ENCODE results near the gene OTULIN.

OTULIN gene

GRCh38 chr5:14699159-14699558 lies 34.6 kb downstream of the OTULIN start:
- no peak for DNase-seq

DNA sequence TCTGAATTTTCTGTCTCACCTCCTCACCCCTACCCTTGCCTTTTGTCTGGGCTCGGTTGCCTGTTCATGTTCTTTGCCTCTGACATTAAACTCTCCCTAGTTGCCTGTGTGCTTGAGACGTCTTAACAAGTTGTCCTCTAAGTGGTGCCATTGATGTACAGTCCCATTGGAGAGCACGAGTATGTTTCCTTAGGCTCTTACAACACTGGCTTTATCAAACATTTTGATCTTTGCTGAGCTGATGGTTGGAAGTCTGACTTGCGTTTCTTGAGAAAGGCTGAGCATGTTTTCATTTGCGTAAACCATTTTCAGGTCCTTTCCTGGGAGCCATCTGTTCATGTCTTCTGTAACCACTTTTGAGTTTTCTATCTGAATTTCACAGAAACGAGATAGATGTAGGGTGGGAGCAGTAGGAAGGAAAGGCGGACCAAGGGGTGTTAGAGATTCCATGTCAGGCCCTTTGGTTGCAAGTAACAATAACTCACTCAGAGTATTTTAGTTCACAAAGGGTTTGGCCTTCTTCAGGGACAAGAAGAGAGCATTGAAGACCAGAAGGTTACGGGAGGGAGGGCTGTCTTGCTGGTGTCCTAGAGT lies 35.4 kb downstream of the OTULIN start:
- DNase-seq, result no peak

GRCh38 chr5:14700478-14701436 lies 36.2 kb downstream of the OTULIN start:
- no peak for DNase-seq

DNA sequence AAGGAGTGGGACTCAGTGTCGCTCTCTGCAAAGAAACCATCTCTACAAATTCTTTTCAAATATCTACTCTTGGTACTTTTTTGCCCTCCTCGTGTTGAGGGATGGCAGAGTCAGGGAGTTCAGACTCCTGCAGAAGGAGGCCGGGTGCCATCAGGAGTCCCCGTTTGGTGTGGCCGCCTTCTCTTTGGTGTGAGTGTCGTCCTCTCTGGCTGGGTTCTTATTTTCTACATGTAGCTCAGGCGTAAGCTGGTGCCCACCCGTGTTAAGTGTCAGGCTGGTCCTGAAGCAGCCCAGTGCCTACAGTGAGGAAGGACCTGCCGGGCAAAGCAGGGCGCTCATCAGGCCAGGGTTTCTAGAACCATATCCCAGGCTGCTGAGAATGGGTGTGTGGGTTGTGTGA lies 37.0 kb downstream of the OTULIN start:
- DNase-seq, result no peak

DNA sequence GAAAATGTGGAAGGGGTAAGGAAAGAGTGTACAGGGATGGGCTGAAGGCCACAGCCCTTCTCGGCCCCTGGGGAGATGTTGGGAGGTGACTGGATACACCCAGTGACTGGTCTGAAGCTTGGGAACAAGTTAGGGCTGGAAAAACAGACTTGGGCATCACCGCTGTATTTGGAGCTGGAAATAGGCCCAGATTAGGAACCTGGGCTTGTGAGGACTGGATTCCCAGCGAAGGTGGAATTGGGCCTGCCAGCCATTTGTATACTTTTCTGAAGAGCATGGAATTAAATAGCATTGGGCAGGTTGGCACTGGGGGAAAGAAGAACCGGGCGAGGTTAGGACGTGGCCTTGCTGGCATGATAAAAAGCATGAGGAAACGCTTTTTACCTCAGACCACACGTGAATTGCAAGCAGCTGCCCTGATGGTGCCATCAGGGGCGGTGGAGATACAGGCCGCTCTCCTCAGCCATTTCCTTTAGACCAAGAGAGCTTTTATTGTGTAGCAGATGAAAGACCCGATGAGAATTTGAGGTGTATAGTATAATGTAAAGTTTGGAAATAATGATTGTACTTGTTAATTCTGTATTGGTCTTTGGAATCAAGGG lies 37.8 kb downstream of the OTULIN start:
- DNase-seq, result no peak

DNA sequence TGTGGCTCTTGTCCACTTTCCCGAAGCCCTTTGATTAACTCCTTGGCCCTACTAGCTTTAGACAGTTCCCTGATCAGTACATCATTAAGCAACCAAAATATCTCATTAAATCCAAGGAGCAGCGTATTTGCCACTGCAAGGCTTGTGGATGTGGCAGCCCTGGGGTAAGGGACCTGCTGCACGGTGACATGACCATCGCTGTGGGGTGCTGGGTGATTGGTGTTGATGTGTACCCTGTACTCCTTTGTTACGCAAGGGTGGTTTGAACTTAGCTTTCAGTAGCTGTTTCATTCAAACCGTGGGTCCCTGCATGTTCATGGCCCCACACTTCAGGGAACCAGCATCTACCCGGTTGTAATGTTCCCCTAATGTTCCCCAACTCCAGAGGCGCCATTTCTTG lies 41.0 kb downstream of the OTULIN start:
- DNase-seq, result no peak

- DNase-seq, result no peak
Measured at GRCh38 chr5:14706615-14707021, 42.1 kb downstream of the OTULIN start.

- DNase-seq, result no peak
Measured at GRCh38 chr5:14707811-14708390, 43.4 kb downstream of the OTULIN start.

GRCh38 chr5:14708551-14708950 lies 44.0 kb downstream of the OTULIN start:
- no peak for DNase-seq

GRCh38 chr5:14710313-14710994 lies 45.9 kb downstream of the OTULIN start:
- no peak for DNase-seq

DNA sequence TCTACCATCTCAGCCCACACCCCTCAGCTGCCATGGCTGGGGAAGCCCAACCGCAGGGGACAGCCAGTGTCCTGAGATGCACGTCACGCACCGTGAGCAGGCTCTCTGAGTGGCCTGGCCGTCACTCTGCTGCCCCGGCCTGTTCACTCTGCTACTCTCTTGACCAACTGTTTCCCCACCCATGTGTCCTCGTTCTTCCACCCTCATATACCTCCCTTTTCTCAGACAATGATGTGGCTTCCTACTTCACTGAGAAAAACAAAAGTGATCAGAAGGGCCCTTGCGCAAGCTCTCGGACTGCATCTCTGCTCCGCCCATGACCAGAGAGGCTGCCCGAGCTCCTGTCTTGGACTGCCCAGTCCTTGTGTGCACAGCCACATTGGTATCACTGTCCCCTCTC lies 47.6 kb downstream of the OTULIN start:
- DNase-seq, result no peak

GRCh38 chr5:14712666-14713065 lies 48.1 kb downstream of the OTULIN start:
- no peak for DNase-seq

DNA sequence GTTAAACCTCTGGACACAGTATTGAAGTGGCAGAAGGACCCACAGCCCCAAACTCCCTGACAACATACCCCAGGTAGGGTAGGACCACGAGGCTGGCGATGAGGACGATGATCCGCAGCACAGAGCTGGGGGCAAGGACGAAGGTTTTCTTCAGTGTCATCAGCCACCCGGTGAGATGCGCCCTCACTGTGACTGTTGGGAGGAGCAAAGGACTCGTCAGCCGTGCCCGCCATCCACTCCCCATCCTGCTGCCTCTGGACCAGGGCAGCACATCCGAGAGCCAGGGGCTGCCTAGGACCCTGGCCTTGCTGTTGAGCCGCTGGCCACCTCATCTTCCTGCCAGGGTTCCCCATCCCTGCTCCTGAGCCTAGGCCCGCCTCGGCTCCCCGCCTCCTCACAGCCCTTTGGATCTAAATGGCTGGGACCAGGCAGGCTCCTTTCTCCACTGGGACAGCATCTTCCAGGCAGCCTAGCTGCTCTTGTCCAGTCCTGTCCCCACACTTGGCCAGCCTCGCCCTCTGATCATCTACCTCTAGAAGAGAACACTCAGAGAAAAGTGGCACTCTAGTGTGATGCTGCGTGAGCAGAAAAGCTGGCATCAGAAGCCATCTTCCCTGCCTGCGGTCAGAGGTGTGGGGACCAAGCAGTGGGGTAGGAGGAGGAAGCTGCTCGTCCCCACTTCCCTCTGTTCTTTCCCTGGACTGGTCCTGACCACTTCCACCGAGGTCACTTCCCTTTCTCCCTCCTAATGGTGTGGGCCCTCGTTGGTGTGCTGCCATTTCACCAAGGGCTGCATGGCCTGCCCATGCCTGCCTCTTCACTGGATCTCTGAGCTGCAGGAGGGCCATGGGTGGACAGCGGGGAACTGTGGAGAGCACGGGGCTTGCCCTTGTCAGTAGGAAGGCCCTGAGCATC lies 49.2 kb downstream of the OTULIN start:
- no peak for DNase-seq

GRCh38 chr5:14714706-14715105 lies 50.2 kb downstream of the OTULIN start:
- DNase-seq, result no peak

DNA sequence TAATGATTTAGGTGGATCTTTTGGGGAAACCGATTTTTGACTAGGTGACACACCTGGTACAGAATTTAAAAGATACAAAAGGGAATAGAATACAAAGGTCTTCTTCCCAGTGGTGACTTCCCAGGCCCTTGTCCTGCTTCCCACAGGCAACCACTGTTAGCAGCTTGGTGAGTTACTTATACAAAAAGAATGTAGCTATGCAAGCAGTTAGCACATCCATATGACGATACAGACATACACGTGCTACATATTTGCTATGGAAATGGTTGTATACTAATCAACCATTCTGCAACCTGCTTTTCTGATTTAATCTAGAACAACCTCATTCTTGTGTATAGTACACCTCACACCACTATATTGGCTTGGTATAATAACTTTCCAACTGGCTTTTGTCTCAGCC lies 51.0 kb downstream of the OTULIN start:
- no peak for DNase-seq

- DNase-seq, result no peak
Measured at GRCh38 chr5:14716755-14717752, 52.5 kb downstream of the OTULIN start.

- no peak for DNase-seq
Measured at GRCh38 chr5:14718778-14719177, 54.3 kb downstream of the OTULIN start.

- no peak for DNase-seq
Measured at GRCh38 chr5:14720236-14720923, 55.9 kb downstream of the OTULIN start.

DNA sequence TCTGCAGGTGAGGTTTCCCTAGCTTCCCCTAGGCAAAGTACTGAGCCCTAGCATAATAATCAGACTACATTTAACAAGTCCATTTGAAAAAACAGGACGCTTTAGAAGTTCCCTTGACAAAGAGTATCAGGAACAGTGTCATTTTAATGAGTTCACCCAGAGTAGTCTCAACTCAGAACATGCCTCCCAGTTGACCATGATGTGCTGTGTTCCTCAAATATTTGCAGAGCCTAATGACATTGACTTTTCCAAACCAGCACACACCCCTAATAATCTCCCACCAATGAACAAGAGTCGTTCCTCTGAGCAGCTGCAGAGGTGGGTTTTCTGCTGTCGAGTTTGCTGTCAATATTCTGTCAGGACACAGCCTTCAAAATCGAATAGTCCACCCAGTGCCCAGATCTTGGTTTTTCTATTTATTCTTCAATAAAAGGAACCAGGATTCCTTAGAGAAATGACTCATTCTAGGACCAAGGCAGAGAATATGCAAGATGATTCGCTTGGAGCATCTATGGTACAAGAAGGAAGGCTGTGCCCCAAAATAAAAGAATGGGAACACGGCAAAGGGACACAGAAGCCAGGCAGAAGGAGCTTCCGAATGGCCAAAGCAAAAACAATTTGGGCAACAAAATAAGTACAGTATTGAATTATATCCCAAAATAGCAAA lies 57.6 kb downstream of the OTULIN start:
- no peak for DNase-seq
